ENCODE data around the gene FAM240A. TPM values are rescaled to one million over a fixed set of nuclear protein-coding genes. Genes with fewer than 3 reads are reported as not detected.

Gene FAM240A
- total RNA-seq, 2 donors from 2014 or later = not detected

- Histone ChIP-seq H3K9me3 (ENCODE audit: control insufficient read depth, low read length) (no peaks in the 10 kb centered on the region), H3K36me3 (ENCODE audit: control insufficient read depth, insufficient read depth, low read length) (no peaks in the 10 kb centered on the region), H3K9ac (ENCODE audit: extremely low read depth, low read length, poor library complexity, severe bottlenecking) (no peak overlapping the region), H3K4me1 (ENCODE audit: control insufficient read depth, insufficient read depth, low read length) (no peaks in the 10 kb centered on the region), H3K27me3 (ENCODE audit: control insufficient read depth, insufficient read depth, low read length, poor library complexity, severe bottlenecking) (no peaks in the 10 kb centered on the region), H3K4me3 (ENCODE audit: low read length) (no peak overlapping the region), H3K27ac (ENCODE audit: low read depth, low read length) (no peak overlapping the region)
- no peak overlapping the region for H3K4me3 Mint-ChIP-seq
- no peaks in the 10 kb centered on the region for H3K9me3 Mint-ChIP-seq
- 85 to 96% methylated on average over 3 to 8 of the region's 8 CpGs for WGBS, 2 experiments (ENCODE audit: insufficient coverage in 1 of 2, insufficient read length in 1 of 2)
- no peak for TF ChIP-seq CTCF (conservative IDR thresholded peaks at IDR 0.05)
- peak; percentile 57 for DNase-seq
- H3K27ac Mint-ChIP-seq = peak overlapping the region; percentile 79
- H3K27me3 Mint-ChIP-seq (ENCODE audit: insufficient read depth) = peaks cover 5% of the 10 kb centered on the region
- no peaks in the 10 kb centered on the region for H3K36me3 Mint-ChIP-seq (ENCODE audit: low read depth)
- H3K4me1 Mint-ChIP-seq = peaks cover 20% of the 10 kb centered on the region
Measured at GRCh38 chr3:46619845-46620778, 7.8 kb downstream of the FAM240A start.

GRCh38 chr3:46624533-46624932 lies 12.2 kb downstream of the FAM240A start:
- H3K4me3 ChIP-seq (ENCODE audit: low read length) = no peak overlapping the region
- H3K9me3 ChIP-seq (ENCODE audit: control insufficient read depth, low read length) = no peaks in the 10 kb centered on the region
- H3K27ac ChIP-seq (ENCODE audit: low read depth, low read length) = no peak overlapping the region
- Mint-ChIP-seq H3K4me3 (no peak overlapping the region), H3K27ac (no peak overlapping the region), H3K27me3 (ENCODE audit: insufficient read depth) (peaks cover under 1% of the 10 kb centered on the region), H3K36me3 (ENCODE audit: low read depth) (no peaks in the 10 kb centered on the region), H3K9me3 (no peaks in the 10 kb centered on the region), H3K4me1 (peaks cover 37% of the 10 kb centered on the region)
- peaks cover 10% of the 10 kb centered on the region for H3K4me1 ChIP-seq (ENCODE audit: control insufficient read depth, insufficient read depth, low read length)
- no peaks in the 10 kb centered on the region for H3K36me3 ChIP-seq (ENCODE audit: control insufficient read depth, insufficient read depth, low read length)
- no peak overlapping the region for H3K9ac ChIP-seq (ENCODE audit: extremely low read depth, low read length, poor library complexity, severe bottlenecking)
- WGBS, 2 experiments (ENCODE audit: insufficient coverage in 1 of 2, insufficient read length in 1 of 2) = 92 to 100% methylated on average over 1 of the region's 2 CpGs
- no peak for DNase-seq
- no peak for TF ChIP-seq CTCF (conservative IDR thresholded peaks at IDR 0.05)
- no peaks in the 10 kb centered on the region for H3K27me3 ChIP-seq (ENCODE audit: control insufficient read depth, insufficient read depth, low read length, poor library complexity, severe bottlenecking)

GRCh38 chr3:46624975-46625490 lies 12.7 kb downstream of the FAM240A start:
- H3K4me1 Mint-ChIP-seq = peaks cover 36% of the 10 kb centered on the region
- Histone ChIP-seq H3K27ac (ENCODE audit: low read depth, low read length) (no peak overlapping the region), H3K4me1 (ENCODE audit: control insufficient read depth, insufficient read depth, low read length) (peaks cover 10% of the 10 kb centered on the region), H3K9me3 (ENCODE audit: control insufficient read depth, low read length) (no peaks in the 10 kb centered on the region), H3K36me3 (ENCODE audit: control insufficient read depth, insufficient read depth, low read length) (no peaks in the 10 kb centered on the region), H3K4me3 (ENCODE audit: low read length) (no peak overlapping the region), H3K27me3 (ENCODE audit: control insufficient read depth, insufficient read depth, low read length, poor library complexity, severe bottlenecking) (no peaks in the 10 kb centered on the region), H3K9ac (ENCODE audit: extremely low read depth, low read length, poor library complexity, severe bottlenecking) (no peak overlapping the region)
- no peak overlapping the region for H3K4me3 Mint-ChIP-seq
- H3K9me3 Mint-ChIP-seq = no peaks in the 10 kb centered on the region
- H3K27me3 Mint-ChIP-seq (ENCODE audit: insufficient read depth) = peaks cover under 1% of the 10 kb centered on the region
- no peak for TF ChIP-seq CTCF (conservative IDR thresholded peaks at IDR 0.05)
- WGBS, 2 experiments (ENCODE audit: insufficient coverage in 1 of 2, insufficient read length in 1 of 2) = 90 to 91% methylated on average over 3 of the region's 3 CpGs
- H3K27ac Mint-ChIP-seq = peak overlapping the region; percentile 83
- no peaks in the 10 kb centered on the region for H3K36me3 Mint-ChIP-seq (ENCODE audit: low read depth)
- no peak for DNase-seq
